GM19324 (cell line): Measurements from ENCODE around the gene PIP4K2A.
"Not testable (repeated sequence)": the region's sequence is repeated elsewhere in the genome, so short reads cannot be mapped to it uniquely, and the experiment has no call there.

ENCODE experiments used
- ATAC-seq: cut with Tn5 transposase; IDR thresholded peaks from one replicate; pipeline ENCODE4 v1.9.1; 2021; ENCODE audit warnings: mild to moderate bottlenecking, moderate library complexity; ENCODE audit not compliant: unreplicated experiment, low FRiP score

PIP4K2A gene

DNA sequence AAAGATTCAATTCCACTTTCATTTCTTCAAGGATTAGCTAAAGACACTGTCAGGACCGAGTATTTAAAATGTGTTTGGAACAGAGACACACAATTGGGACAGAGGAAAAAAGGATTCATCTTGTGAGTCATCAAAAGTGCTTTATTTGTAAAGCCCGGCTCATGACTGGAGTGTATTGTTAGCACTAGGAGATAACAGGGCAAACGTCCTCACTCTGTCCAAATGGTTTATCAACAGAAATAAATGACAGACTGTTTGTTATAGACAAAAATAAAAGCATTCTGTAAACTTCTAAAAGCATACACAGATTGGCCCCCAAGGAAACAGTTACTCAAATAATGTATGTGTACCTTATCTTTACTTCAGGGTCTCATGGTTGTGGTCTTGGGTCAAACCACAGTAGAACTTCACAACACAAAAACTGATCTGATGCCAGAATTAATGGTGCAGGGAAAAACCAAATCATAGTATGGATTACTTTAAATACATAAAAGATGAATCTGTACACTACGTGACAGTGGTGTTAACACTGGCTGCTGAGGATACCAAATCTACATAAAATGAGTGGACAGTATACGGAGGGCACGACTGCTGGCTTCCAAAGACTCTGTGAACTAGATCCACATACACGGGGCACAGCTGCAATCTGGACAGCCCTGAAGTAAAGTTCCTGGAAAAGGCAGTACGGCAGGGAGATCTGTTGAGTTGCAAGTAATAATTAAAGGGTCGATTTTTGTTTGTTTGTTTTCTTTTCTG is 179.4 kb downstream of the PIP4K2A start:
- no peak for ATAC-seq

DNA sequence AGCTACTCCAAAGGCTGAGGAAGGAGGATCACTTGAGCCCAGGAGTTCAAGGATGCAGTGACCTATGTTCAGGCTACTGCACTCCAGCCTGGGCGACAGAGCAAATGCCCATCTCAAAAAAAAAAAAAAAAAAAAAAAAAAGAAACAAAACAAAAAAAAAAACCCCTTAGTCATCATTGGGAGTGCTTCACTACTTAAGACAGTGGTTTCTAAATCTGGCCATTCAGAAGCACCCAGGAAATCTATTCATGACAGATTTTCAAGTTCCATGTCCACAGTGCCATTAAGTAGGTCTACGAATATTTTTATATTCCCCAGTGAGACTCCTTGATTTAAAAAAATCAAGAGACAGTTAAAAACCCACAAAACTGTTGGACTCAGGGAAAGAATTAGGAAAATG is 182.9 kb downstream of the PIP4K2A start:
- no peak for ATAC-seq

DNA sequence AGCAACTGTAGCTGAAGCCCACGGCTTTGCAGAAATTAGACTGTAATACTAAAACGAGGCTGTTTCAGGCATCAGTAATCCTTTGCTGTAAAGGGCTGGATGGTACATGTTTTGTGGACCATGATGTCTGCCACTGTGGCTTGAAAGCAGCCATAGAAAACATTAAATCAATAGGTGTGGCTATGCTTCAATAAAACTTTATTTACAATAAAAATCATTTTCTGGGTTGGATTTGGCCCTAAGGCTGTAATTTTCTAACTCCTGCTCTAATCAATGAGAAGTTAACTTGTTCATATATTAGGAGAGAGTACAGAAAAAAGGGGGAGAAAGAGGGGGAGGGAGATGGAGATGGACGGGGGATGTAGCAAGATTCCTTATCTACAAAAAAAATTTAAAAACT is 183.4 kb downstream of the PIP4K2A start:
- ATAC-seq: no peak

DNA sequence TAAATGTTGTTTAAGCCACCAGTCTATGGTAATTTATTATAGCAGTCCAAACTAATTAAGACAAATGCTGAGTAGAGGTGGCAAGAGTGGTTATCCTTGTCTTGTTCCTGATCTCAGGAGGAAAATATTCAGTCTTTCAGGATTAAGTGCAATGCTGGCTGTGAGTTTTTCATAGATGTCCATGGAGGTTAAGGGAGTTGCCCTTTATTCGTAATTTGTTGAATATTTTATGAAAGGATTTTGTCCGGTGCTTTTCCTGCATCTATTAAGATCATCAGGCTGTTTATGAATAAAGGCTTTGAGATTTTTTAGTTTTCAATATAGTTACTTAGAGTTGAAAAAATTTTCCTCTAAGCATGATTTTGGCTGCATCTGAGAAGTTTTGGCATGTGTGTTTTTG is 186.9 kb downstream of the PIP4K2A start:
- no peak for ATAC-seq

DNA sequence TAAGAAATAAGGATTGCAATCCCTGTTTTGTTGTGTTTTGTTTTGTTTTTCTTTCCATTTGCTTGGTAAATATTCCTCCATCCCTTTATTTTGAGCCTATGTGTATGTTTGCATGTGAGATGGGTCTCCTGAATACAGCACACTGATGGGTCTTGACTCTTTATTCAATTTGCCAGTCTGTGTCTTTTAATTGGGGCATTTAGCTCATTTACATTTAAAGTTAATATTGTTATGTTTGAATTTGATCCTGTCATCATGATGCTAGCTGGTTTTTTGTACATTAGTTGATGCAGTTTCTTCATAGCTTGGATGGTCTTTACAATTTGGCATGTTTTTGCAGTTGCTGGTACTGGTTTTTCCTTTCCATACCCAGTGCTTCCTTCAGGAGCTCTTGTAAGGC is 190.0 kb downstream of the PIP4K2A start:
- not testable (repeated sequence) for ATAC-seq

DNA sequence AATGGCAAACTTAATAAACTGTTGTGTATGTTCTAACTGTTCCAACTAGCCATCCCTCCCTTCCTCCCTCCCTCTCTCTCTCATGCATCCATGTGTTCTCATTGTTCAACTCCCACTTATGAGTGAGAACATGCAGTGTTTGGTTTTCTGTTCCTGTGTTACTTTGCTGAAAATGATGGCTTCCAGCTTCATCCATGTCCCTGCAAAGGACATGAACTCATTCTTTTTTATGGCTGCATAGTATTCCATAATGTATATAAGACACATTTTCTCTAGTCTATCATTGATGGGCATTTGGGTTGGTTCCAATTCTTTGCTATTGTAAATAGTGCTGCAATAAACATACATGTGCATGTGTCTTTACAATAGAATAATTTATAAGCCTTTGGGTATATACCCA is 193.7 kb downstream of the PIP4K2A start:
- ATAC-seq: not testable (repeated sequence)

DNA sequence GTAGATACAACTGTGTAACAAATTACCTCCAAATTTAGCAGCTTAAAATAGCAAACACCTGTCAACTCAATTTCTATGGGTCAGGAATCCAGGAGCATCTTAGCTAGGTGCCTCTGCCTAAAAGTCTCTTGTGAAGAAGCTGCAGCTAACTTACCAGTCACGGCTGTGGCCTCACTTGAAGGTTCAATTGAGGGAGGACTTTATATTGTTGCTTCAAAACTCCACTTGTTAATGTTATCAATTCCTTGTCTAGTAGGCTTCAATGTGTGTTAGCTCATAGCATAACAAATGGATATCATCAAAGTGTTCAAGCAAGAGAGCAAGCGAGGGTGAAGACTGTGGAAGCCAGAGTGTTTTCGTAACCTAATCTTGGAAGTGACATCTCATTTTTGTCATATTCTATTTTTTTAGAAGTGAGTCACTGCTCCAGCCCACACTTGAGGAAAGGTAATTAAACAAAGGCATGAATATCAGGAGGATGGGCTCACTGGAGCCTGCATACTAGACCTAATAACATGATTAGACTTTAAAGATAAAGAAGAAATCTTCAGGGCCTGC is 196.1 kb downstream of the PIP4K2A start:
- no peak for ATAC-seq

DNA sequence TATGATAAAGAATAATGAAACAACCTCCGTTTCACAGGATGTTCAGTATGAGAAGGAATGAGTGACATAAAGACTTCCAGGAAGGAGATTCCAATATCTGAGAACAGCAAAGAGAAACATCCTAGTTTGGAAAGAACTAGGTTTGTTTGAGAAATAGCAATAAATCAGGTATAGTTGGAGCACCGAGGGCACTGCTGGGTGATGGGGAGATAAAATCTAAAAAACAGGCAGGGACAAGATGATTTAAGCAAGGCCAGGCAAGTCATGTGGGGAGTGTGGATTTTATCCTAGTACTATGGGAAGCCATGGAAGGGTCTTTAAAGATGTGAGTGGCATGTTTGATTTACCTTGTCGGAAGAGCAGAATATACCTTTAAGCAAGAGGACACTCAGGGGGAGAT is 199.4 kb downstream of the PIP4K2A start:
- no peak for ATAC-seq

DNA sequence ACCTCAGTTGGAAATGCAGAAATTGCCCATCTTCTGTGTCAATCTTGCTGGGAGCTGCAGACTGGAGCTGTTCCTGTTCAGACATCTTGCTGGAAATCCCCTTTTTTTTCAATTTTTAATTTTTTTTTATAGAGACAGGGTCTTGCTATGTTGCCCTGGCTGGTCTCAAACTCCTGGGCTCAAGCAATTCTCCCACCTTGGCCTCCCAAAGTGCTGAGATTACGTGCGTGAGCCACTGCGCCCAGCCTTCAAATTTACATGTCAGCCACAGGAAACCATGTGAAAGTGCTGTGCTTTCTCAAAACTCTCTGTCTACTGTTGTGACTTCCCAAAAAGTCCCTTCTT is 200.0 kb downstream of the PIP4K2A start:
- not testable (repeated sequence) for ATAC-seq

DNA sequence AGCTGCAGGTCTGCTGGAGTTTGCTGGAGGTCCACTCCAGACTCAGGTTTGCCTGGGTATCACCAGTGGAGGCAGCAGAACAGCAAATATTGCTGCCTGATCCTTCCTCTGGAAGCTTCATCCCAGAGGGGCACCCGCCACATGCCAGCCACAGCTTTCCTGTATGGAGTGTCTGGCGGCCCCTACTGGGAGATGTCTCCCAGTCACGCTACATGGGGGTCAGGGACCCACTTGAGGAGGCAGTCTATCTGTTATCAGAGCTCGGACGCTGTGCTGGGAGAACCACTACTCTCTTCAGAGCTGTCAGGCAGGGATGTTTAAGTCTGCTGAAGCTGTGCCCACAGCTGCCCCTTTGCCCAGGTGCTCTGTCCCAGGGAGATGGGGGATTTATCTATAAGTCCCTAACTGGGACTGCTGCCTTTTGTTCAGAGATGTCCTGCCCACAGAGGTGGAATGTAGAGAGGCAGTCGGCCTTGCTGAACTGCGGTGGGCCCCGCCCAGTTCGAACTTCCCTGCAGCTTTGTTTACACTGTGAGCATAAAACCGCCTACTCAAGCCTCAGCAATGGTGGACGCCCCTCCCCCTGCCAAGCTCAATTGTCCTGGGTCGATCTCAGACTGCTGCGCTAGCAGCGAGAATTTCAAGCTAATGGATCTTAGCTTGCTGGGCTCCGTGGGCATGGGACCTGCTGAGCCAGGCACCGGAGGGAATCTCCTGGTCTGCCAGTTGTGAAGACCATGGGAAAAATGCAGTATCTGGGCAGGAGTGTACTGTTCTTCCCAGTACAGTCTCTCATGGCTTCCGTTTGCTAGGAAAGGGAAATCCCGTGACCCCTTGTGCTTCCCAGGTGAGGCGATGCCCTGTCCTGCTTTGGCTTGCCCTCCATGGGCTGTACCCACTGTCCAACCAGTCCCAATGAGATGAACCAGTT is 200.6 kb downstream of the PIP4K2A start:
- ATAC-seq: not testable (repeated sequence)

DNA sequence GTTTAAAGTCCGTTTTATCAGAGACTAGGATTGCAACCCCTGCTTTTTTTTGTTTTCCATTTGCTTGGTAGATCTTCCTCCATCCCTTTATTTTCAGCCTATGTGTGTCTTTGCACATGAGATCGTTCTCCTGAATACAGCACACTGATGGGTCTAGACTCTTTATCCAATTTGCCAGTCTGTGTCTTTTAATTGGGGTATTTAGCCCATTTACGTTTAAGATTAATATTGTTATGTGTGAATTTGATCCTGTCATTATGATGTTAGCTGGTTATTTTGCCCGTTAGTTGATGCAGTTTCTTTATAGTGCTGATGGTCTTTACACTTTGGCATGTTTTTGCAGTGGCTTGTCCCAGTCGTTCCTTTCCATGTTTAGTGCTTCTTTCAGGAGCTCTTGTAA is 202.4 kb downstream of the PIP4K2A start:
- ATAC-seq: not testable (repeated sequence)

DNA sequence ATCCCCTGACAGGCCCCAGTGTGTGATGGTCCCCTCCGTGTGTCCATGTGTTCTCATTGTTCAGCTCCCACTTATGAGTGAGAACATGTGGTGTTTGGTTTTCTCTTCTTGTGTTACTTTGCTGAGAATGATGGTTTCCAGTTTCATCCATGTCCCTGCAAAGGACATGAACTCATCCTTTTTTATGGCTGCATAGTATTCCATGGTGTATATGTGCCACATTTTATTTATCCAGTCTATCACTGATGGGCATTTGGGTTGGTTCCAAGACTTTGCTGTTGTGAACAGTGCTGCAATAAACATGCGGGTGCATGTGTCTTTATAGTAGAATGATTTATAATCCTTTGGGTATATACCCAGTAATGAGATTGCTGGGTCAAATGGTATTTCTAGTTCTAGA is 206.2 kb downstream of the PIP4K2A start:
- not testable (repeated sequence) for ATAC-seq

DNA sequence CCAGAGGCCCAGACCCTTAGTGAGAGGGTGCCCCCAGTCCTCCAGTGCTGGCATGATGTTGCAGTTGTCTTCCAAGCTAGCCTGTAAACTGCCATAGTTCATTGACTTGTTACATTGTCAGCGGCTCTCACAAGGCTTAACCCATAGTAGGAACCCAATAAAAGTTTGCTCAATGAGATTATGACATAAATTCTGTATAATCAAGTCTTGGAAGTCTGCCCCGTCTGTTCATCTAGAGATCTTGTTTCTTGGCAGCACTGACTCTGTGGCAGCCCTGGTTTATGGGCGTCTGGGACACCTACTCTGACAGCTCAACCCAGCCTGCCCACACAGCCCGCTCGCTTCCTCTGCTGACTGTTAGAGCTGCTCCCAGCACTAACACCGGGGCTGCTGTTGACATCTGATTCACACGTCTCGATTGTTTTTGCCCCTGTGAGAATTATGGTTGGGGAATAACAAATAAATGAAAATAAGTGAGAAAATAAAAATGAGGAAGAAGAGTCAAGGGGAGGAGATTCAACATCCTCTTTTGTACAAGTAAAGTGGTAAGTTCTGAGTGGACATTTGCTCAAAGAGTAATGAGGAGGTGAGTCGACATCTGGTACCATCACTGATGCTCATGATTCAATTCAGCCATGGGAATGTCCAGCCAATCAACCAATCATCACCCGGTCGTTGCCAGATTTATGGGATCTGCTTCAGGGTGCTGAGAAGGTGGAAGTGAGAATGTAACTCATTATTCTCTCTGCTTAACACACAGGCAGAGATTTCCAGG is 208.3 kb downstream of the PIP4K2A start:
- peak; percentile 68 for ATAC-seq

DNA sequence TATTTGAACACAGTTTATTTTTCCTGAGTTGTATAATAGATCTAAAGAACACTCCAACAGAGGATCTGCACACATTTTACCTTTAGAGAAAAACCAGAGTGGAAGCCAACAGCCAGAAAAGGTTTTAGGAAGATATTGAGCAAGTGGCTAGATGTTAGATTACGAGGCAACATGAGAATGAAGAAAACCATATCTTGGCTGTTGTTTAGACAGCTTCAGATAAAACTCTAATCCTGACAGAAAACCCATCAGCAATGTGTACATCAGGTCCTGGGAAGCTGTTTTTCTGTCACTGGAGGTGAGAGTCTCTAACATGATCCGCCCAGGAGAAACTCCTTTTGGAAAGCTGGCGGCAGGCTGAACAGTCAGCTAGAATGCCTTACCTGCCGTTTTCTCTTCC is 209.6 kb downstream of the PIP4K2A start:
- ATAC-seq: no peak

DNA sequence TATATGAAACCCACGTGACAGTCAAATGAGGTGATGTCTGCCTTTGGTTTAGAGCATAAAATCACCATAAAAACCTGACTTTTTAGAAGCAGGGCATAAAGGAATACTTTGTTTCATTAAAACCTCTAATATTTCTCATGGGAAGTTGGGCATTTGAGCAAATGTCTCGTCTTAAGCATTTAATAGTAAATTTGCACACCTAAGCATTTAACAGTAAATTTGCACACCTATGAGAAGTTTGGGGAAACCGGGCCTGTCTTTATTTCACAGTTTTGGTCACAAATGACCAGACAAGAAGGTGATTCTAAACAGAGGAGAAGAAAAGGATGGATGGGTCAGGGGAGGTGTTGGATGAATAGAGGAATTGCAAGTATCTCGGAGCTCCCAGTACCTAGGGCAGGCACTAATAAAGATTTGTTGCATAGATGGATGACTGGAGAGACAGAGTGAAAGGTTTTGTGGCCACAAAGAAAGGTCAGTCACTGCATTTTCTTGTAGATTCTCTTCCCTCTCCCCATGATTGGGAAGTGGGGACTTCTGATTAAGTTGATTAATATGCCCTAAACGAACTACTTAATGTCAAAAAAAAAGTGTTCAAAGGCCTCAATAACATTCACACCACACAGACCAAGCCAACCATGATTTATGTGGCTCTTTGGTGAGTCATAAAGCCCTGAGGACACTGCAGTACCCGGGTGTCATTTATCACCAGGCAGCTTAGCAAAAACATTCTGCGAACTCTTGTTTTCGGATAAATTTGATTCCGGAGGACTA is 210.9 kb downstream of the PIP4K2A start:
- no peak for ATAC-seq

DNA sequence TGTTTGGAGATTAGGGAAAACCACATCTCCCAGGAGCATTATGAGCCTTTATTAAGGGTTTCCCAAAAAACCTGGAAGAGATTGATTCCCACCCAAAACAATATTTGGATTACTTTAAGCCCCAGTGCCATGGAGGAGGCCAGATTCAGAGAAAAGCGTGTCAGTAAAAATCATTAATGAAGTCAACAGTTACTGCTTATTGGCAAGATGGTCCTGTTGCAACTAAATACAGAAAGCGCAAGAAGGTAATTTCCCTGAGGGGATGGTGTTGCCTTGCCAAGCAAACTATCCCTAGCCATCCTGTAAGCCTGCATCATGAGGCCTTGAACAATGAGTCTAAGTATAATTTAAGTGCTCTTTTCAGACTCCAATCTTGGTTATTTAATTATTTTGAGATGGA is 212.5 kb downstream of the PIP4K2A start:
- ATAC-seq: no peak

DNA sequence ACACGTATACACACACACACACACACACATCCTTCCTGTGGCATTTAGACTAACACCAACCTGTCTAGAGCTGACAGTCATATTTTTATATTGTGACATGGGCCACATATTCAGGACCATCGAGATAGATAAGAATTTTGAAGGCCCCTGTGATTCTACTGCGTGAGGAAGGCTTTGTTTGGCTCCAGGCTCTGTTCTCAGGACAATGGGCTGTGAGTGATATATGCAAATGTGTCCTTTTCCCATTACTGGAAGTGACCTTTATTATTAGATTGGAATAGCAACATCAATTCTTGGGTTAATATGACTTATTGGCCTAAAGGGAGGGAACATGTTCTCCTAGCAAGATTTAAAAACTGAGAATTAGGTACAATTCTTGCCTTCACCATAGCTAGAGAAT is 213.0 kb downstream of the PIP4K2A start:
- ATAC-seq: no peak

DNA sequence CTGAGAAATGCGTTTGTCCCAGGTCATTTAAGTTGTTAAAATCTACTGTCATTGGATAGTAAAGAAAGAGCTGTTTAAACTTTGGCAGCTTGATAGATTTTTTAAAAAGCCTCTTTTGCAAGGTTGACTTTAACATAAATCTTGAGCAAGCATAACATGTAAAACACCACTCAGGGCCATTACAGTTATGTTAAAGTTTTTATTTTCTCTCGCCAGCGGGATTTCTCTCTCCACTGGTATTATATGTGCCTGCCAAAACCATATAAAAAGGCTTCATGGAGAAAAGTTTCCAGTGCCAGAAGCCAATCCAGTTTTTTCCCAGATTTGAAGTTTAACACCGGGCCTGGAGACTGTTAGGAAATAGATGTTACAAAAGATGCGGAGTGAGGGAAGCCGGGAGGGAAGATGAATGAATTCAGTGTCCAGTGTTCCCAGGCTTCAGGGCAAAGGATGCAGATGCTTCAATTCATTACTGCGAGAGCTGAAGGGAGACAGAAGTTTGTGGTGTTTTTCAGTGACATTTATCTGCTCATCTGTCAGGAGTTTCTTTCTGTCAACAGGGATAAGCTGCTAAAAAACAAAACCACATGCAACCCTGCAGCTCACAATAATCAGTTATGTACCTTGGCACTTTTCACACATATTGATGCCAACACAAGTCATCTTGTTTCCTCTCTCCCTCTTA is 213.6 kb downstream of the PIP4K2A start:
- no peak for ATAC-seq

DNA sequence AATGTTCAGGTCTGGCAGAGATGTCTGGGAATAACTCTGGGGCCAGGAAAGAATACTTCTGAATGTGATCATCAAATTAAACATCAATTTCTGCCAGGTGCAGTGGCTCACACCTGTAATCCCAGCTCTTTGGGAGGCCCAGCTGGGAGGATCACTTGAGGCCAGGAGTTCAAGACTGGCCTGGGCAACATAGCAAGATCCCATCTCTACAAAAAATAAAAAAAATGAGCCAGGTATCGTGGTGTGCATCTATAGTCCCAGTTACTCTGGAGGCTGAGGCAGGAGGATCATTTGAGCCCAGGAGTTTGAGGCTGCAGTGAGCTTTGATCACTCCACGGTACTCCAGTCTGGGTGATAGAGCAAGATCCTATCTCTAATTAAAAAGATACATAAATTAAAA is 214.4 kb downstream of the PIP4K2A start:
- not testable (repeated sequence) for ATAC-seq
